Hepatocyte (in vitro differentiated cells): ENCODE results near the gene VRTN. TPM values are rescaled to one million over a fixed set of nuclear protein-coding genes. Genes with fewer than 3 reads are reported as not detected.
"Not testable (repeated sequence)": the region's sequence is repeated elsewhere in the genome, so short reads cannot be mapped to it uniquely, and the experiment has no call there.

ENCODE experiments used
- DNase-seq: peaks from one replicate; pipeline ENCODE4 v3.0.0-alpha.2; 2016; ENCODE audit warnings: low spot score
- H2AFZ ChIP-seq: fragments of 200-600 bp; sonication (generic); 2 replicates; pipeline ENCODE4 v1.6.0; 2016; ENCODE audit warnings: antibody characterized with exemption, mild to moderate bottlenecking
- H3K27ac ChIP-seq: fragments of 200-600 bp; sonication (generic); 2 replicates; pipeline ENCODE4 v1.5.1; 2016; ENCODE audit warnings: mild to moderate bottlenecking
- H3K27me3 ChIP-seq: fragments of 200-600 bp; sonication (generic); 2 replicates; pipeline ENCODE4 v1.6.1; 2016
- H3K36me3 ChIP-seq: fragments of 200-600 bp; sonication (generic); replicated peaks from 2 replicates; pipeline ENCODE4 v1.5.1; 2016; ENCODE audit warnings: low read depth; ENCODE audit not compliant: insufficient read depth
- H3K4me1 ChIP-seq: fragments of 200-600 bp; sonication (generic); 2 replicates; pipeline ENCODE4 v1.5.1; 2016; ENCODE audit warnings: mild to moderate bottlenecking, moderate library complexity; ENCODE audit not compliant: insufficient read depth
- H3K4me2 ChIP-seq: fragments of 200-600 bp; sonication (generic); 2 replicates; pipeline ENCODE4 v1.6.0; 2016
- H3K4me3 ChIP-seq: fragments of 200-600 bp; sonication (generic); 2 replicates; pipeline ENCODE4 v1.5.1; 2016; ENCODE audit warnings: mild to moderate bottlenecking
- H3K79me2 ChIP-seq: fragments of 200-600 bp; sonication (generic); 2 replicates; pipeline ENCODE4 v1.6.0; 2017; ENCODE audit warnings: mild to moderate bottlenecking
- H3K9me2 ChIP-seq: fragments of 200-600 bp; sonication (generic); replicated peaks from 2 replicates; pipeline ENCODE4 v1.6.0; 2017; ENCODE audit warnings: mild to moderate bottlenecking; ENCODE audit not compliant: insufficient read depth
- H3K9me3 ChIP-seq: fragments of 200-600 bp; sonication (generic); 2 replicates; pipeline ENCODE4 v1.5.1; 2016; ENCODE audit warnings: low read depth, mild to moderate bottlenecking
- H4K20me1 ChIP-seq: fragments of 200-600 bp; sonication (generic); 2 replicates; pipeline ENCODE4 v1.6.0; 2016; ENCODE audit warnings: mild to moderate bottlenecking; ENCODE audit not compliant: insufficient read depth, poor library complexity, severe bottlenecking
- EZH2 ChIP-seq: fragments of 200-600 bp; sonication (generic); IDR thresholded peaks from 2 replicates; pipeline ENCODE4 v1.6.1; 2016; ENCODE audit warnings: antibody characterized with exemption, mild to moderate bottlenecking, borderline replicate concordance
- EZH2phosphoT487 ChIP-seq: fragments of 200-600 bp; sonication (generic); IDR thresholded peaks from one replicate; pipeline ENCODE4 v1.6.1; 2018; ENCODE audit warnings: antibody characterized with exemption, mild to moderate bottlenecking, low read depth, moderate library complexity; ENCODE audit not compliant: unreplicated experiment, severe bottlenecking
- WGBS: methylation state at CpG from one replicate; pipeline ENCODE4 v1.1.6; 2016; ENCODE audit warnings: low lambda C conversion rate; ENCODE audit errors: missing lambda C conversion rate; 5-methylcytosine and 5-hydroxymethylcytosine counted together
- polyA plus RNA-seq: library from polyadenylated mRNA; unstranded; fragments of >200 nt; fragmentation: Nextera tagmentation; extraction: Ambion mirVana; gene quantifications from 2 replicates; pipeline ENCODE4 v1.2.1, GENCODE V29; 2016
- total RNA-seq: library from RNA; depleted of rRNA; stranded (reverse); fragments of >200 nt; gene quantifications from 2 replicates; pipeline ENCODE4 v1.2.3, GENCODE V29; 2014
- TF ChIP-seq, protein P1 (sequence below): fragments of 200-600 bp; sonication (generic); IDR thresholded peaks from 2 replicates; pipeline ENCODE4 v1.5.1; 2016; ENCODE audit warnings: antibody characterized with exemption, mild to moderate bottlenecking; ENCODE audit not compliant: poor library complexity

VRTN gene
- total and polyA plus RNA-seq, 2 experiments from 2014 or later, result 0.13 TPM; not detected in 1

DNA sequence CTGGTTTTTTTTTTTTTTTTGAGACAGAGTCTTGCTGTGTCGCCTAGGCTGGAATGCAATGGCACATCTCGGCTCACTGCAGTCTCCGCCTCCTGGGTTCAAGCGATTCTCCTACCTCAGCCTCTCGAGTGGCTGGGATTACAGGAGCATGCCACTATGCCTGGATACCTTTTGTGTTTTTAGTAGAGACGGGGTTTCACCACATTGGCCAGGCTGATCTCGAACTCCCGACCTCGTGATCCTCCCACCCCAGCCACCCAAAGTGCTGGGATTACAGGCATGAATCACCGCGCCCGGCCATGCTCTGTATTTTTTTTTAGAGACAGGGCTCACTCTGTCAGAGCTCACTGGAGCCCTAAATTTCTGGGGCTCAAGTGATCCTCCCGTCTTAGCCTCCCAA is 32.6 kb downstream of the VRTN start:
- Histone ChIP-seq H2AFZ (no peak overlapping the region), H3K9me2 (no peaks in the 10 kb centered on the region), H3K79me2 (no peaks in the 10 kb centered on the region), H3K36me3 (no peaks in the 10 kb centered on the region), H3K4me1 (no peaks in the 10 kb centered on the region), H3K4me2 (no peak overlapping the region), H3K4me3 (no peak overlapping the region), H3K27me3 (no peaks in the 10 kb centered on the region), H3K27ac (no peak overlapping the region), H3K9me3 (no peaks in the 10 kb centered on the region), H4K20me1 (no peaks in the 10 kb centered on the region)
- TF ChIP-seq EZH2, result no peak
- TF ChIP-seq, protein P1, sequence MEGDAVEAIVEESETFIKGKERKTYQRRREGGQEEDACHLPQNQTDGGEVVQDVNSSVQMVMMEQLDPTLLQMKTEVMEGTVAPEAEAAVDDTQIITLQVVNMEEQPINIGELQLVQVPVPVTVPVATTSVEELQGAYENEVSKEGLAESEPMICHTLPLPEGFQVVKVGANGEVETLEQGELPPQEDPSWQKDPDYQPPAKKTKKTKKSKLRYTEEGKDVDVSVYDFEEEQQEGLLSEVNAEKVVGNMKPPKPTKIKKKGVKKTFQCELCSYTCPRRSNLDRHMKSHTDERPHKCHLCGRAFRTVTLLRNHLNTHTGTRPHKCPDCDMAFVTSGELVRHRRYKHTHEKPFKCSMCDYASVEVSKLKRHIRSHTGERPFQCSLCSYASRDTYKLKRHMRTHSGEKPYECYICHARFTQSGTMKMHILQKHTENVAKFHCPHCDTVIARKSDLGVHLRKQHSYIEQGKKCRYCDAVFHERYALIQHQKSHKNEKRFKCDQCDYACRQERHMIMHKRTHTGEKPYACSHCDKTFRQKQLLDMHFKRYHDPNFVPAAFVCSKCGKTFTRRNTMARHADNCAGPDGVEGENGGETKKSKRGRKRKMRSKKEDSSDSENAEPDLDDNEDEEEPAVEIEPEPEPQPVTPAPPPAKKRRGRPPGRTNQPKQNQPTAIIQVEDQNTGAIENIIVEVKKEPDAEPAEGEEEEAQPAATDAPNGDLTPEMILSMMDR, result no peak
- TF ChIP-seq EZH2phosphoT487, result no peak
- no peak for DNase-seq
- WGBS, result 89% methylated on average over 13 of the region's 13 CpGs

DNA sequence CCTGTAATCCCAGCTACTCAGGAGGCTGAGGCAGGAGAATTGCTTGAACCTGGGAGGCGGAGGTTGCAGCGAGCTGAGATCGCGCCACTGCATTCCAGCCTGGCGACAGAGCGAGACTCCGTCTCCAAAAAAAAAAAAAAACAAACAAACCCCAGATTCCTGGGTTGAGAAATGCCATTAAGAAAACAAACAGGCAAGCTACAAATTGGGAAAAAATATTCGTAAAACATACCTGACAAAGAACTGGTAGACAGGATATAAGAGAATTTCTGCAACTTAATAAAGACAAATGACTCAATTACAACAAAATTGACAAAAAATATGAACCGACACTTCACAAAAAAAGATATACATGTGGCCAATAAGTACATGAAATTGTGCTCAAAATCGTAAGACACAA is 33.3 kb downstream of the VRTN start:
- H3K79me2 ChIP-seq, H3K27ac ChIP-seq, H4K20me1 ChIP-seq, H3K4me1 ChIP-seq, H3K9me3 ChIP-seq, H2AFZ ChIP-seq, DNase-seq, H3K4me3 ChIP-seq, H3K36me3 ChIP-seq, H3K4me2 ChIP-seq, H3K9me2 ChIP-seq, H3K27me3 ChIP-seq: not testable (repeated sequence)
- 90% methylated on average over 10 of the region's 10 CpGs for WGBS

GRCh38 chr14:74382231-74382630 is 34.0 kb downstream of the VRTN start:
- Histone ChIP-seq H4K20me1 (no peaks in the 10 kb centered on the region), H3K9me2 (no peaks in the 10 kb centered on the region), H3K4me3 (no peak overlapping the region), H3K4me2 (no peak overlapping the region), H3K79me2 (no peaks in the 10 kb centered on the region), H3K36me3 (no peaks in the 10 kb centered on the region), H3K27ac (no peak overlapping the region), H3K9me3 (no peaks in the 10 kb centered on the region), H3K27me3 (peaks cover 5% of the 10 kb centered on the region), H3K4me1 (no peaks in the 10 kb centered on the region), H2AFZ (no peak overlapping the region)
- WGBS, result 93% methylated on average over 4 of the region's 4 CpGs
- TF ChIP-seq EZH2phosphoT487, result no peak
- TF ChIP-seq, protein P1, result no peak
- no peak for TF ChIP-seq EZH2
- no peak for DNase-seq

DNA sequence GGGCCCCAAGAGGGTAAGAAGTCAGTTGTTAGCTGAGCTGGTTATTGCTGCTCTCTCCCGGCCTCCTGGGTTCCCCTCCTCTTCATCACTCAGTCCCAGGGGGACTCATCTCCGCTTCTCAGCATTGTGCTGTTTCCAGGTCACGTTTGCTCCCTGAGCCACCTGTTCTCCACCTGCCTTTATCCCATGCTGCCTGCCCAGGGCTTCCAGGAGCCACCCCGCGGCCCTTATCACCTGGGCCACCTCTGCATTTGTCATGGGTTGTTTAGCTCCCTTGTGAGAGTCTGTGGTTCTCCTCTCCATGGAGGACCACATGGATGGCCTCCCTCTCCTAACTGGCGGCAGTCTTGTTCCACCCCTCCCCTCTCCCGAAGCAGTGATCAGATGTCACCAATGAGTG is 41.7 kb downstream of the VRTN start:
- H3K9me2 ChIP-seq, result no peaks in the 10 kb centered on the region
- H4K20me1 ChIP-seq, result no peaks in the 10 kb centered on the region
- H3K4me2 ChIP-seq, result no peak overlapping the region
- no peaks in the 10 kb centered on the region for H3K9me3 ChIP-seq
- DNase-seq, result no peak
- TF ChIP-seq EZH2 (no peak), EZH2phosphoT487 (no peak)
- TF ChIP-seq, protein P1, result no peak
- H2AFZ ChIP-seq, result no peak overlapping the region
- no peaks in the 10 kb centered on the region for H3K4me1 ChIP-seq
- no peaks in the 10 kb centered on the region for H3K79me2 ChIP-seq
- H3K4me3 ChIP-seq, result no peak overlapping the region
- H3K27ac ChIP-seq, result no peak overlapping the region
- WGBS, result 65% methylated on average over 7 of the region's 7 CpGs
- peaks cover 22% of the 10 kb centered on the region for H3K27me3 ChIP-seq
- H3K36me3 ChIP-seq, result no peaks in the 10 kb centered on the region

DNA sequence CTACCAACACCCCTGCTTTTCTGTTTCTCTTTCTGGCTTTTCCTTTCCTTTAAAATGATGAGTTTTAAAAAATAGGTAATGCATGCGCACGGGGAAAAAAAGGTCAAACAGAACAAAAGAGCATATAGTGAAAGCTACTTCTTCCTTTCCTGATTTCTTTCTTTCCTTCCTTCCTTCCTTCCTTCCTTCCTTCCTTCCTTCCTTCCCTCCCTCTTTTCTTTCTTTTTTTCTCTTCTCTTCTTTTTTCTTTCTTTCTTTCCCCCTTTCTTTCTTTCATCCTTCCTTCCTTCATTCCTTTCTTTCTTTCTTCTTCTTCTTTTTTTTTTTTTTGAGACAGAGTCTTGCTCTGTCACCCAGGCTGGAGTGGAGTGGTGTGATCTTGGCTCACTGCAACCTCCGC is 42.2 kb downstream of the VRTN start:
- not testable (repeated sequence) for H3K36me3 ChIP-seq, H3K79me2 ChIP-seq, DNase-seq, H3K4me1 ChIP-seq, H4K20me1 ChIP-seq, H3K9me3 ChIP-seq, H3K4me3 ChIP-seq, H2AFZ ChIP-seq, H3K4me2 ChIP-seq, H3K27ac ChIP-seq, H3K9me2 ChIP-seq
- 92% methylated on average over 3 of the region's 3 CpGs for WGBS
- peaks cover 27% of the 10 kb centered on the region for H3K27me3 ChIP-seq
